Trophoblast cell (in vitro differentiated cells and primary cell): ENCODE data around the gene MAP4K2.

Source experiments
- DNase-seq, 2 donors: peaks; one replicate each; pipeline ENCODE4 v3.0.0-alpha.2; 2016
- H2AFZ ChIP-seq: 2 replicates; pipeline ENCODE4 v1.6.1; 2013; ENCODE audit warnings: low read length, moderate library complexity, mild to moderate bottlenecking; ENCODE audit not compliant: insufficient read depth, poor library complexity
- H2AK5ac ChIP-seq: 2 replicates; pipeline ENCODE4 v1.6.1; 2013; ENCODE audit warnings: mild to moderate bottlenecking, low read length
- H2BK120ac ChIP-seq: 2 replicates; pipeline ENCODE4 v1.6.1; 2013; ENCODE audit warnings: low read length, mild to moderate bottlenecking, moderate library complexity; ENCODE audit not compliant: insufficient read depth, poor library complexity
- H2BK12ac ChIP-seq: 2 replicates; pipeline ENCODE4 v1.6.1; 2013; ENCODE audit warnings: mild to moderate bottlenecking, low read length, moderate library complexity
- H2BK5ac ChIP-seq: 2 replicates; pipeline ENCODE4 v1.6.1; 2013; ENCODE audit warnings: low read length, low read depth, moderate library complexity, mild to moderate bottlenecking; ENCODE audit not compliant: poor library complexity
- H3K14ac ChIP-seq: 2 replicates; pipeline ENCODE4 v1.6.1; 2013; ENCODE audit warnings: mild to moderate bottlenecking, low read length
- H3K18ac ChIP-seq: 2 replicates; pipeline ENCODE4 v1.6.1; 2013; ENCODE audit warnings: mild to moderate bottlenecking, low read length
- H3K23ac ChIP-seq: 2 replicates; pipeline ENCODE4 v1.6.1; 2013; ENCODE audit warnings: low read length
- H3K27ac ChIP-seq: 2 replicates; pipeline ENCODE4 v1.5.1; 2013; ENCODE audit warnings: low read depth, mild to moderate bottlenecking, inconsistent platforms, low read length, moderate library complexity
- H3K27me3 ChIP-seq: 2 replicates; pipeline ENCODE4 v1.6.1; 2013; ENCODE audit warnings: inconsistent platforms, mild to moderate bottlenecking, low read length, moderate library complexity; ENCODE audit not compliant: insufficient read depth
- H3K36me3 ChIP-seq, 2 experiments: 1 replicate in 1 of 2; 2 replicates in 1 of 2; pipeline ENCODE4 v1.6.1; 2013; ENCODE audit warnings: low read length in 2 of 2, mild to moderate bottlenecking in 2 of 2, moderate library complexity in 1 of 2; ENCODE audit not compliant: insufficient read depth in 2 of 2, control insufficient read depth in 1 of 2
- H3K4ac ChIP-seq: 2 replicates; pipeline ENCODE4 v1.6.1; 2013; ENCODE audit warnings: low read depth, mild to moderate bottlenecking, low read length, moderate library complexity
- H3K4me1 ChIP-seq, 2 experiments: 1 replicate in 1 of 2; 2 replicates in 1 of 2; pipeline ENCODE4 v1.6.1; 2013; ENCODE audit warnings: low read length in 2 of 2, mild to moderate bottlenecking in 2 of 2, moderate library complexity in 1 of 2; ENCODE audit not compliant: insufficient read depth in 2 of 2, control insufficient read depth in 1 of 2
- H3K4me2 ChIP-seq: 2 replicates; pipeline ENCODE4 v1.6.1; 2013; ENCODE audit warnings: inconsistent platforms, mild to moderate bottlenecking, low read length, moderate library complexity
- H3K4me3 ChIP-seq: 2 replicates; pipeline ENCODE4 v1.5.1; 2013; ENCODE audit warnings: mild to moderate bottlenecking, low read depth, low read length, inconsistent platforms
- H3K79me1 ChIP-seq: one replicate; pipeline ENCODE4 v1.6.1; 2013; ENCODE audit warnings: low read length
- H3K79me2 ChIP-seq: 2 replicates; pipeline ENCODE4 v1.6.1; 2013; ENCODE audit warnings: low read length, mild to moderate bottlenecking; ENCODE audit not compliant: control insufficient read depth, insufficient read depth, poor library complexity
- H3K9ac ChIP-seq: 2 replicates; pipeline ENCODE4 v1.6.1; 2013; ENCODE audit warnings: mild to moderate bottlenecking, low read length
- H3K9me3 ChIP-seq: 2 replicates; pipeline ENCODE4 v1.6.1; 2013; ENCODE audit warnings: low read depth, mild to moderate bottlenecking, control low read depth, inconsistent platforms, low read length; ENCODE audit not compliant: insufficient read depth
- H4K12ac ChIP-seq: 2 replicates; pipeline ENCODE4 v1.6.1; 2013; ENCODE audit warnings: low read depth, mild to moderate bottlenecking, low read length, moderate library complexity
- H4K8ac ChIP-seq: 2 replicates; pipeline ENCODE4 v1.6.1; 2013; ENCODE audit warnings: low read depth, mild to moderate bottlenecking, low read length, moderate library complexity
- H4K91ac ChIP-seq: one replicate; pipeline ENCODE4 v1.6.1; 2013; ENCODE audit warnings: low read depth, mild to moderate bottlenecking, low read length, moderate library complexity
- WGBS: extraction: QIAGEN DNeasy Blood & Tissue Kit; methylation state at CpG from one replicate; pipeline ENCODE4 v1.1.7; 2013; ENCODE audit warnings: missing lambda C conversion rate; ENCODE audit not compliant: insufficient read length, insufficient coverage; ENCODE audit errors: extremely low coverage; 5-methylcytosine and 5-hydroxymethylcytosine counted together

Gene MAP4K2

DNA sequence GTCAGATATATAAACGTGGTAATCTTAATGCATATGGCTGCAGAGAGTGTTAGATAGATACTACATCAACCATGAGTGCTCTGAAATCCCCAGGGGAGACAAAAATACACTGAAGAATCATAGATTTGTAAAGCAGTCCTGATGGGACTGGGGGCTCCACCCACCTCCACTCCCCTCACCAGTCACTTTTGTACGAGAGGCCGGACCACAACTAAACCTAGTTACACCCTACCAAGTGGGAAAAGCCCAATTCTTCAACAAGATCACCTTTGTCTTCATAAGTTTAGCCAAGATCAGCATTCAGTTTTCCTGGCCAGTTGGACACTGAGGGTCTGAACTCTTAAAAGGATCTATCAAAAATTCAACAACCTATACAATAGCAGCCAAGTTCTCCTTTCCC is 26.1 kb downstream of the MAP4K2 start:
- peaks cover 17 to 38% of the 10 kb centered on the region in 2 experiments for H3K36me3 ChIP-seq

DNA sequence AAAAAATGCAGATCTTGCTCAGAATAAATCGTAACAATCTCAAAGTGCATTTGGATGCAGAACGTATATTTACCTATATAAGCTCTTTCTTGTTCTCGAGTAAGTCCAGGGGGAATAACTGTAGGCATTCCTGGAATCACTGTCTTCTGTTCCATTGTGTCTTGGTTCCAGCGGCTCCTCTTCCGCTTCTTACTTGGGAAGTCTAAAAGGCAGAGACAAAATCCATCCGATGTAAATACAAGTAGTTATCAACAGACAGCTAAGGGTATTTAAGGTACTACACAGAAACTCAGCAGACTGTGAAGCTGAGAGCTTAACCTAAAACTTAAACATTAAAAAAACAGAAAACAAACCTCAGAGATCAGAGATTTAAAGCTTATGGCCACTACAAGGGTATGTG is 26.6 kb downstream of the MAP4K2 start:
- Histone ChIP-seq H4K8ac (no peak overlapping the region), H3K9me3 (no peaks in the 10 kb centered on the region), H3K4me2 (peak overlapping the region; percentile 71), H2AK5ac (no peak overlapping the region), H3K79me2 (peaks cover 14% of the 10 kb centered on the region), H2AFZ (no peak overlapping the region), H2BK12ac (no peak overlapping the region), H2BK120ac (no peak overlapping the region), H3K4ac (peak overlapping the region; percentile 80), H2BK5ac (no peak overlapping the region), H3K4me1 (peaks cover 3 to 4% of the 10 kb centered on the region in 2 experiments), H4K12ac (no peak overlapping the region), H3K27me3 (no peaks in the 10 kb centered on the region), H3K36me3 (peaks cover 17 to 41% of the 10 kb centered on the region in 2 experiments), H3K4me3 (no peak overlapping the region), H3K23ac (no peak overlapping the region), H3K14ac (no peak overlapping the region), H3K18ac (no peak overlapping the region), H4K91ac (no peak overlapping the region), H3K9ac (no peak overlapping the region), H3K27ac (no peak overlapping the region), H3K79me1 (peaks cover 10% of the 10 kb centered on the region)
- no peak for DNase-seq
- WGBS = no CpG with 5 or more reads among the region's 6 CpGs

More for the DNA sequence above, 26.1 kb downstream of the MAP4K2 start:
- no peak overlapping the region for H3K14ac ChIP-seq
- no peak overlapping the region for H2AK5ac ChIP-seq
- H3K27me3 ChIP-seq = no peaks in the 10 kb centered on the region
- no peak for DNase-seq
- H3K23ac ChIP-seq = no peak overlapping the region
- no peak overlapping the region for H4K8ac ChIP-seq
- peak overlapping the region; percentile 62 for H3K9ac ChIP-seq
- WGBS = no CpG with 5 or more reads among the region's 3 CpGs
- no peaks in the 10 kb centered on the region for H3K9me3 ChIP-seq
- peaks cover 14% of the 10 kb centered on the region for H3K79me2 ChIP-seq
- H3K4ac ChIP-seq = peak overlapping the region; percentile 99
- peaks cover 3 to 4% of the 10 kb centered on the region in 2 experiments for H3K4me1 ChIP-seq
- H4K91ac ChIP-seq = no peak overlapping the region
- no peak overlapping the region for H2BK5ac ChIP-seq
- no peak overlapping the region for H2BK12ac ChIP-seq
- no peak overlapping the region for H3K4me3 ChIP-seq
- no peak overlapping the region for H3K27ac ChIP-seq
- H3K18ac ChIP-seq = no peak overlapping the region
- H3K4me2 ChIP-seq = peak overlapping the region; percentile 71
- peak overlapping the region; percentile 53 for H2AFZ ChIP-seq
- H2BK120ac ChIP-seq = no peak overlapping the region
- no peak overlapping the region for H4K12ac ChIP-seq
- H3K79me1 ChIP-seq = peaks cover 10% of the 10 kb centered on the region

DNA sequence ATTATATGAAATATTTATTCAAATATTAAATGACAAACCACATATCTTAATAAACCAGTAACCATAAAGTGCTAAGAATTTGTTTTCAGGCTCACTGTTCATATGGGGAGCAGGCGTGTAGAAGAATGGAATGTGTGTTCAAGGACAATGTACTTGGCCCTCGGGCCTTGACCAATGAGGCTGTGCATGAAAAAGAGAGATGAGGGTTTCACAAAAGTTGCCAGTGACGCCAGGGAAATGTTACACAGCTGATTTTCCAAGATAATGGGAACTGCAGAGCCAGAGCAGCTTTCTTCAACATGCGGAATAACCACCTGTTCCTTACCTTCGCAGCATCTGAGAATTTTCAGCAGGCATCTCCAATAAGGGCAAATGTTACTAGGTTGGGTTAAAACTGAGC is 28.9 kb downstream of the MAP4K2 start:
- WGBS = no CpG with 5 or more reads among the region's 5 CpGs
- H3K4ac ChIP-seq = peak overlapping the region; percentile 4

DNA sequence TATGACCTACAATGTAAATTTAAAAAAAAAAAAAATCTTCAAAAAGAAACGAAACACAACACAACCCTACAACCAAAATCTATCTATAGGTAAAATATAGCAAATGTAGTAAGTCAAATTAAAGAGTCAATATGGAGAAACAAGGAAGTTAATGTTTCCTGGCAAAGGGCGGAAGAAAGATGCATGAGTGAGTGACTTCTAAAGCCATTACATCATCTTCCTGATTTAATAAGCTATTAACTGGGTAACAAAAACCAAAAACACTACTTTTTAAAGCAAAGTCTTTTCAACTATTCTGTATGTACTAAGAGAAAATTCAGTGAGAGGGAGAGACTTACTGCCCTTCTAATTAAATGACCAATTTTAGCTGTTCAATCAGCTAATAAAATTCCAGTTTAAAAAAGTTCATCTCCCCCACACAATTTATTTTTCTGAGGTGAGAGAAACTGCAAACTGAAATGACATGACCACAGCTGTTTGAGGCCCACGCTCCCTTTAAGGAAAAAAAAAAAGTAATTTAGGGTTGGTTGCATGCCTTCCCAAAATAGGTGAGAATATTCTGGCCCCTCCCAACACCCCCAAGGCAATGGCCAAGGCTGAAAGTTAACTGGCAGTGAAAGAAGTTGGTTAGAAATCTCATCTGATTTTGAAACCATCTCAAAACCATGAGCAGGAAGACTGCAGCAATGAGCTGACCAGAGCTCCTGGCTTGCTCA is 30.6 kb downstream of the MAP4K2 start:
- Histone ChIP-seq H4K12ac (no peak overlapping the region), H3K27ac (no peak overlapping the region), H3K4me2 (no peak overlapping the region), H2AFZ (no peak overlapping the region), H2BK12ac (no peak overlapping the region), H3K4me1 (peaks cover 3 to 4% of the 10 kb centered on the region in 2 experiments), H3K79me1 (no peaks in the 10 kb centered on the region), H3K36me3 (peaks cover 45 to 80% of the 10 kb centered on the region in 2 experiments), H3K9me3 (no peaks in the 10 kb centered on the region), H2BK120ac (no peak overlapping the region), H3K4me3 (no peak overlapping the region), H4K91ac (no peak overlapping the region), H3K27me3 (no peaks in the 10 kb centered on the region), H3K23ac (no peak overlapping the region), H3K14ac (no peak overlapping the region), H2BK5ac (no peak overlapping the region), H3K9ac (no peak overlapping the region), H3K79me2 (peaks cover 8% of the 10 kb centered on the region), H3K18ac (no peak overlapping the region), H2AK5ac (no peak overlapping the region), H3K4ac (peak overlapping the region; percentile 48), H4K8ac (no peak overlapping the region)
- DNase-seq = no peak
- WGBS = 100% methylated on average over 1 of the region's 3 CpGs

More for the DNA sequence above, 28.9 kb downstream of the MAP4K2 start:
- no peak overlapping the region for H3K23ac ChIP-seq
- no peak overlapping the region for H2AK5ac ChIP-seq
- H3K27me3 ChIP-seq = no peaks in the 10 kb centered on the region
- DNase-seq = no peak
- H4K8ac ChIP-seq = no peak overlapping the region
- no peak overlapping the region for H3K18ac ChIP-seq
- no peak overlapping the region for H4K12ac ChIP-seq
- no peak overlapping the region for H3K14ac ChIP-seq
- H3K9me3 ChIP-seq = no peaks in the 10 kb centered on the region
- no peak overlapping the region for H2BK120ac ChIP-seq
- no peak overlapping the region for H2AFZ ChIP-seq
- H3K27ac ChIP-seq = no peak overlapping the region
- H3K79me2 ChIP-seq = peaks cover 14% of the 10 kb centered on the region
- H3K4me2 ChIP-seq = no peak overlapping the region
- H4K91ac ChIP-seq = no peak overlapping the region
- H3K9ac ChIP-seq = no peak overlapping the region
- peaks cover 3 to 4% of the 10 kb centered on the region in 2 experiments for H3K4me1 ChIP-seq
- H3K4me3 ChIP-seq = no peak overlapping the region
- H3K79me1 ChIP-seq = peaks cover 5% of the 10 kb centered on the region
- no peak overlapping the region for H2BK12ac ChIP-seq
- H2BK5ac ChIP-seq = no peak overlapping the region
- H3K36me3 ChIP-seq = peaks cover 32 to 63% of the 10 kb centered on the region in 2 experiments
